SK-N-SH (cell line): ENCODE results near the gene C1orf35. TPM values are rescaled to one million over a fixed set of nuclear protein-coding genes. Genes with fewer than 3 reads are reported as not detected.

Source experiments
- CTCF ChIA-PET: fragments of 300-600, 350-600 bp; formaldehyde crosslinking; extraction: SDS; loops from one replicate; lab custom pipeline; 2021; lab: Yijun Ruan, JAX
- POLR2A ChIA-PET: fragments of 350-600 bp; sonication (Branson Sonifier 250); formaldehyde crosslinking; extraction: SDS; loops from one replicate; lab custom pipeline; 2020; ENCODE audit warnings: antibody characterized with exemption, inconsistent platforms; lab: Yijun Ruan, JAX
- DNase-seq: peaks from one replicate; pipeline ENCODE4 v3.0.0; 2012
- H2AFZ ChIP-seq: fragments of 200-600 bp; sonication (generic); 2 replicates; pipeline ENCODE4 v1.8.1; 2016; ENCODE audit warnings: antibody characterized with exemption, mild to moderate bottlenecking, low read depth
- H3F3A ChIP-seq: fragments of 200-600 bp; sonication (generic); replicated peaks from 2 replicates; pipeline ENCODE3; 2016; ENCODE audit warnings: antibody characterized with exemption, mild to moderate bottlenecking; ENCODE audit not compliant: insufficient read depth
- H3K27ac ChIP-seq, 2 experiments: fragments of 200-500 bp in 1 of 2; fragments of 200-600 bp in 1 of 2; sonication (Bioruptor generic) in 1 of 2; sonication (generic), shearing (Covaris generic) in 1 of 2; 2 replicates each; pipeline versions ENCODE4 v1.5.1 to v1.6.1; 2014 to 2016; ENCODE audit warnings: low read depth in 2 of 2, inconsistent platforms in 1 of 2, low read length in 1 of 2, mild to moderate bottlenecking in 1 of 2, mixed read lengths in 1 of 2
- H3K27me3 ChIP-seq: fragments of 200-600 bp; sonication (generic), shearing (Covaris generic); 2 replicates; pipeline ENCODE4 v1.6.1; 2016; ENCODE audit warnings: mixed run types; ENCODE audit not compliant: insufficient read depth
- H3K36me3 ChIP-seq, 2 experiments: fragments of 200-500 bp in 1 of 2; fragments of 200-600 bp in 1 of 2; sonication (Bioruptor generic) in 1 of 2; sonication (generic) in 1 of 2; replicated peaks in 1 of 2; 2 replicates each; pipeline versions ENCODE3 to v1.5.1; 2014 to 2016; ENCODE audit warnings: low read length in 1 of 2, mild to moderate bottlenecking in 1 of 2; ENCODE audit not compliant: insufficient read depth in 2 of 2, control insufficient read depth in 1 of 2
- H3K4me1 ChIP-seq, 2 experiments: fragments of 200-500 bp in 1 of 2; fragments of 200-600 bp in 1 of 2; sonication (Bioruptor generic) in 1 of 2; sonication (generic), shearing (Covaris generic) in 1 of 2; 2 replicates each; pipeline versions ENCODE4 v1.5.1 to v1.6.1; 2014 to 2016; ENCODE audit warnings: low read depth in 1 of 2, low read length in 1 of 2, mixed run types in 1 of 2; ENCODE audit not compliant: insufficient read depth in 2 of 2, control insufficient read depth in 1 of 2
- H3K4me2 ChIP-seq: fragments of 200-600 bp; sonication (generic), shearing (Covaris generic); 2 replicates; pipeline ENCODE4 v1.6.1; 2017; ENCODE audit warnings: mixed run types
- H3K4me3 ChIP-seq, 2 experiments: fragments of 200-500 bp in 1 of 2; fragments of 200-600 bp in 1 of 2; sonication (Bioruptor generic) in 1 of 2; sonication (generic), shearing (Covaris generic) in 1 of 2; 2 replicates each; pipeline versions ENCODE4 v1.5.1 to v1.8.1; 2014 to 2016; ENCODE audit warnings: low read depth in 2 of 2, inconsistent platforms in 1 of 2, low read length in 1 of 2, mild to moderate bottlenecking in 1 of 2, mixed read lengths in 1 of 2, moderate library complexity in 1 of 2
- H3K79me2 ChIP-seq: fragments of 200-600 bp; sonication (generic); 2 replicates; pipeline ENCODE4 v1.8.1; 2017; ENCODE audit warnings: mild to moderate bottlenecking; ENCODE audit not compliant: insufficient read depth
- H3K9ac ChIP-seq: fragments of 200-600 bp; sonication (generic); 2 replicates; pipeline ENCODE4 v1.6.1; 2017; ENCODE audit warnings: mixed run types
- H3K9me2 ChIP-seq: fragments of 200-600 bp; sonication (generic); 2 replicates; pipeline ENCODE4 v1.6.1; 2017; ENCODE audit warnings: mixed run types
- H3K9me3 ChIP-seq: fragments of 200-600 bp; sonication (generic); 2 replicates; pipeline ENCODE4 v1.6.1; 2017; ENCODE audit warnings: mixed run types, mild to moderate bottlenecking, moderate library complexity
- H4K20me1 ChIP-seq: fragments of 200-600 bp; sonication (generic); 2 replicates; pipeline ENCODE4 v1.6.1; 2017; ENCODE audit warnings: mild to moderate bottlenecking, mixed run types; ENCODE audit not compliant: insufficient read depth
- ELF1 ChIP-seq: IDR thresholded peaks from 2 replicates; pipeline ENCODE4 v1.4.0; 2012
- EP300 ChIP-seq, 2 experiments: IDR thresholded peaks; 2 replicates each; pipeline versions ENCODE4 v1.4.0 to v1.6.1; 2012; ENCODE audit warnings: borderline replicate concordance in 1 of 2, low read depth in 1 of 2, low read length in 1 of 2
- FOXJ3 ChIP-seq: sonication (generic); formaldehyde crosslinking; IDR thresholded peaks from 2 replicates; pipeline ENCODE4 v1.5.1; 2020; ENCODE audit warnings: mild to moderate bottlenecking, missing genetic modification reagents
- FOXM1 ChIP-seq: IDR thresholded peaks from 2 replicates; pipeline ENCODE4 v1.4.0; 2012; ENCODE audit warnings: low read depth, mild to moderate bottlenecking
- GABPA ChIP-seq: IDR thresholded peaks from 2 replicates; pipeline ENCODE4 v1.4.0; 2012; ENCODE audit warnings: low read depth, mild to moderate bottlenecking
- GATA2 ChIP-seq: sonication (generic); formaldehyde crosslinking; IDR thresholded peaks from 2 replicates; pipeline ENCODE4 v1.5.0; 2020; ENCODE audit warnings: mild to moderate bottlenecking, missing genetic modification reagents
- IRF3 ChIP-seq: fragments of 150-350 bp; IDR thresholded peaks from 2 replicates; pipeline ENCODE4 v1.6.1; 2016; ENCODE audit warnings: mild to moderate bottlenecking, low read depth, low read length
- MAX ChIP-seq: IDR thresholded peaks from 2 replicates; pipeline ENCODE4 v1.4.0; 2012; ENCODE audit warnings: low read depth
- MEF2A ChIP-seq: IDR thresholded peaks from 2 replicates; pipeline ENCODE4 v1.4.0; 2012; ENCODE audit warnings: low read depth, borderline replicate concordance
- MXI1 ChIP-seq: IDR thresholded peaks from 2 replicates; pipeline ENCODE4 v1.6.1; 2012; ENCODE audit warnings: mild to moderate bottlenecking, low read depth, low read length, improper control_type of control experiment
- NFIC ChIP-seq: IDR thresholded peaks from 2 replicates; pipeline ENCODE4 v1.4.0; 2012; ENCODE audit warnings: borderline replicate concordance
- NRF1 ChIP-seq: IDR thresholded peaks from 2 replicates; pipeline ENCODE4 v1.6.1; 2012; ENCODE audit warnings: low read depth, mild to moderate bottlenecking, low read length
- PBX3 ChIP-seq: IDR thresholded peaks from 2 replicates; pipeline ENCODE4; 2012
- RCOR1 ChIP-seq: fragments of 150-350 bp; IDR thresholded peaks from 2 replicates; pipeline ENCODE4 v1.6.1; 2017; ENCODE audit warnings: antibody characterized with exemption, low read length
- RFX5 ChIP-seq: IDR thresholded peaks from 2 replicates; pipeline ENCODE4 v1.6.1; 2012; ENCODE audit warnings: mild to moderate bottlenecking, improper control_type of control experiment, low read length
- SMC3 ChIP-seq: IDR thresholded peaks from 2 replicates; pipeline ENCODE4 v1.6.1; 2012; ENCODE audit warnings: low read depth, low read length, improper control_type of control experiment
- TAF1 ChIP-seq: IDR thresholded peaks from 2 replicates; pipeline ENCODE4 v1.6.1; 2012; ENCODE audit warnings: low read depth, mild to moderate bottlenecking, low read length, moderate library complexity, borderline replicate concordance
- USF1 ChIP-seq: IDR thresholded peaks from 2 replicates; pipeline ENCODE4 v1.4.0; 2012; ENCODE audit warnings: low read depth, borderline replicate concordance
- USF2 ChIP-seq: fragments of 150-350 bp; IDR thresholded peaks from 2 replicates; pipeline ENCODE4 v1.6.1; 2017; ENCODE audit warnings: antibody characterized with exemption, low read length, low read depth, borderline replicate concordance
- YY1 ChIP-seq: IDR thresholded peaks from 2 replicates; pipeline ENCODE4 v1.4.0; 2012; ENCODE audit warnings: low read depth, mild to moderate bottlenecking
- ZBTB33 ChIP-seq: IDR thresholded peaks from 2 replicates; pipeline ENCODE4 v1.4.0; 2012; ENCODE audit warnings: low read depth, borderline replicate concordance
- WGBS: methylation state at CpG from one replicate; pipeline ENCODE4 v1.1.6; 2017; ENCODE audit warnings: low lambda C conversion rate; 5-methylcytosine and 5-hydroxymethylcytosine counted together
- polyA plus RNA-seq, 3 experiments: library from polyadenylated mRNA; depleted of rRNA; stranded (reverse); fragments of >200 nt; gene quantifications; 2 replicates each; pipeline ENCODE4 v1.2.3, GENCODE V29; 2012

Gene C1orf35
- polyA plus RNA-seq, 1 of the 3 experiments (the other 2 are of a cell fraction), result 42.9 TPM

GRCh38 chr1:228088586-228089498 is 14.3 kb downstream of the C1orf35 start:
- WGBS, result 92% methylated on average over 16 of the region's 21 CpGs
- POLR2A ChIA-PET, result no interaction called here
- CTCF ChIA-PET, result no interaction called here

GRCh38 chr1:228087771-228088251 is 15.3 kb downstream of the C1orf35 start:
- peaks cover 27 to 39% of the 10 kb centered on the region in 2 experiments for H3K4me1 ChIP-seq
- H3K9me2 ChIP-seq, result no peaks in the 10 kb centered on the region
- H3K4me2 ChIP-seq, result peak overlapping the region; percentile 100
- WGBS, result 48% methylated on average over 6 of the region's 7 CpGs
- H3K36me3 ChIP-seq, result peaks cover 15 to 28% of the 10 kb centered on the region in 2 experiments
- POLR2A ChIA-PET, result no interaction called here
- peak overlapping the region in 1 of 2 experiments; percentile 27; a peak in 2 of 4 replicates for H3K4me3 ChIP-seq
- H2AFZ ChIP-seq, result no peak overlapping the region
- H3K79me2 ChIP-seq, result peaks cover 100% of the 10 kb centered on the region
- H3K9me3 ChIP-seq, result no peaks in the 10 kb centered on the region
- DNase-seq, result no peak
- peak overlapping the region in 1 of 2 experiments; percentile 68; a peak in 2 of 4 replicates for H3K27ac ChIP-seq
- peaks cover 98% of the 10 kb centered on the region for H4K20me1 ChIP-seq
- H3K9ac ChIP-seq, result no peak overlapping the region
- CTCF ChIA-PET, result interaction anchor here (1.1 kb wide), 1 partner anchor 11 kb away, joined by 3 read pairs; no protein-coding TSS in a partner anchor
- no peaks in the 10 kb centered on the region for H3K27me3 ChIP-seq
- H3F3A ChIP-seq, result peaks cover 21% of the 10 kb centered on the region
- TF ChIP-seq IRF3 (no peak), ELF1 (no peak), ZBTB33 (no peak), RCOR1 (no peak), EP300 (IDR thresholded peaks at IDR 0.05; ENCODE audit: borderline replicate concordance in 1 of 2, low read depth in 1 of 2, low read length in 1 of 2) (no peak), FOXJ3 (CRISPR knock-in tag) (no peak), GABPA (peak; percentile 74), MEF2A (no peak), RFX5 (no peak), TAF1 (no peak), MXI1 (no peak), NRF1 (no peak), MAX (peak; percentile 93), SMC3 (no peak), YY1 (no peak), PBX3 (no peak), USF2 (no peak), GATA2 (CRISPR knock-in tag) (no peak), USF1 (no peak), NFIC (no peak)

More at GRCh38 chr1:228088586-228089498, 14.3 kb downstream of the C1orf35 start:
- TF ChIP-seq FOXM1, result no peak
- H3K79me2 ChIP-seq, result peaks cover 100% of the 10 kb centered on the region
- H2AFZ ChIP-seq, result no peak overlapping the region
- peaks cover 21% of the 10 kb centered on the region for H3F3A ChIP-seq
- H3K4me3 ChIP-seq, result no peak overlapping the region
- peaks cover 24 to 30% of the 10 kb centered on the region in 2 experiments for H3K36me3 ChIP-seq
- no peaks in the 10 kb centered on the region for H3K27me3 ChIP-seq
- peaks cover 100% of the 10 kb centered on the region for H4K20me1 ChIP-seq
- H3K9me2 ChIP-seq, result no peaks in the 10 kb centered on the region
- H3K4me1 ChIP-seq, result peaks cover 24 to 39% of the 10 kb centered on the region in 2 experiments
- H3K9ac ChIP-seq, result no peak overlapping the region
- DNase-seq, result no peak
- H3K4me2 ChIP-seq, result peak overlapping the region; percentile 100
- H3K9me3 ChIP-seq, result no peaks in the 10 kb centered on the region
- peak overlapping the region in 1 of 2 experiments; percentile 68; a peak in 1 of 4 replicates for H3K27ac ChIP-seq
